T-helper 2 cell treated with Interferon-gamma antibody and Interleukin-4, amounts not matched to agents 100 ng/mL and 5 ng/mL, for 36 hours (primary cell): ENCODE measurements around the gene DNAAF5. TPM values are rescaled to one million over a fixed set of nuclear protein-coding genes. Genes with fewer than 3 reads are reported as not detected.

Experiments used
- intact Hi-C: fragments of 100-400 bp; cut with micrococcal nuclease; formaldehyde crosslinking; loops from one replicate; pipeline ENCODE4 v1.15.1; 2023
- total RNA-seq: library from RNA; stranded (reverse); gene quantifications from 2 replicates; pipeline ENCODE4 v1.2.3, GENCODE V29; 2022

The DNAAF5 gene
- total RNA-seq, 1 donor from 2014 or later: 25.7 TPM

DNA sequence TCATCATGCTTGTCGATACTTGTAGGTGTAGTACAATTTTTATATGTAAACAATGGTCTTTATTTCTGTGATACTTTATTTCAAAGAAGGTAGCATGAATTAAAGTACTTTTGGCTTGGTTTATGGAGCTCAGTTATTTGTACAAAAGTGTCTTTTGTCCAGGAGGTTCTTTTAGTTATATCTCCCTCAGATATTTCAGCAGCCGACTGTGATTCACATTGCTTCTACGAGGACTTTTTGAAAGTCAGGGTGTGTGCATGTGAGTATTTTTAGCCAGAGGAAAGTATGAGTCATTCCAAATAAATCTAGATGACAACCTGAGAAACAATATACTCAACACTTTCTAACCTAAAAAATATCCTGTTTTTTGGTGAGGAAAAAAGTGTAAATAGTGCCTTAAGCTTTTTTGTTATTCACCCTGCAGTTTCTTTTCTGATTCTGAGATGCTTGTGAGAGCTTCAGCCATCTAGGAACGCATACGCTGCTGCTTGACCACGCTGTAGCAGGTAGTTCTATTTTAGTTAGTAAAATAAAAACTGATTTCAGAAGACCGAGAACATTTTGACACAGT is 105.2 kb downstream of the DNAAF5 start:
- intact Hi-C loops: loop anchor here (1.0 kb wide), 2 partner anchors 14 to 42 kb away; no protein-coding TSS in a partner anchor

DNA sequence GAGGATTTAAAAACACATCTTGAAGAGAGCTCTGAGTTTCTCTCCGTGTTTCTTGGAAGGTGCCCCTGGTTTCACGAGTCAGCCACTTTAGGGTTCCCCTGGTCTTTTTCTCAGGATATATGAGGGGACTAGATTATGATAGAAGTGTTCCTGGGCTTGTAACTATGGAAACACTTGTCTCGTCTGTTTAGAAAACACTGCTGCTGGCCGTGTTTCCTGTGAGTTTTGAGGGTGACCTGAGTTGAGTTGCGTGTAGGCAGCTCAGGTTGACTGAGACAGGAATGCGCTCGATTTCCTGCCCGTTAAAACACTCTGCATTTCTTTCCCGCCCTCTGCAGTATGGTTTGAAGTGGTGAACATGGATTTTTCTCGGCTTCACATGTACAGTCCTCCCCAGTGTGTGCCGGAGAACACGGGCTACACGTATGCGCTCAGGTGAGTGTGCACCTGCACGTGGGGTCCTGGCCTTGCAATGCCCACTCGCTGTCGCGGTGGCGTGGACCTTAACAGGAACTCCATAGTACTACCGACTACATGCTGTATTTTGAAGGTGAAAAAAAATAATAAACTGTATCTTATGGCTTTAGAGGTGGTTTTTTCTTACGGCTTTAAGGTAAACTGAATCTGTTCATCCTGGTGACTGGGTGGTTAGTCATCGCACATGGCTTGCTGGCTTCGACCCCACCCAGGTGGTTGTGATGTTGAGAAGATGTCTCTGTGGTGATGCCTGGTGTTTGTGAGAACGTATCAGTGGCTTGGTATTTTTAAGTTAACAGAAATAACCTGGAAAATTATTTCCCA is 105.9 kb downstream of the DNAAF5 start, which contains the start of gene SUN1:
TSS of gene SUN1 (plus strand) at position 310 of the 801 bp plus-strand sequence. CDS start at position 359, 49 bp downstream.
- intact Hi-C loops: no loop called here

DNA sequence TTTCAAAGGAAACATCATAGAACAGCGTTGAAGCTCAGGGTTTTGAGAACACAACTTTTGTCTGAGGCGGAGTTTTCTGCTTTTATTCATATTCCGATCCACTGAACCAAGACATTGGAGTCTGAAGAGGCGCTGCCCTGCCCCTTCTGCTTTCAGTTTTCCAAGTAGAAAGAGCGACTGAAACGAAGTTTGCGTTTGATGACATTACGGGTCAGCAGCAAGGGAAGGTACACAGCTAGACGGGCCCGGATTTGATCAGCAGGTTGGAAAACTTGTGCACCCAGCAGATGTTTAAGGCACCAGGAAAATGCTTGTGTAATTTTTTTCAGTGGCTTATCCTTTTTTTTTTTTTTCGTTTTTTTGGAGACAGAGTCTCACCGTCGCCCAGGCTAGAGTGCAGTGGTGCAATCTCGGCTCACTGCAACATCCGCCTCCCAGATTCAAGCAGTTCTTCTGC is 106.5 kb downstream of the DNAAF5 start:
- intact Hi-C loops: no loop called here

DNA sequence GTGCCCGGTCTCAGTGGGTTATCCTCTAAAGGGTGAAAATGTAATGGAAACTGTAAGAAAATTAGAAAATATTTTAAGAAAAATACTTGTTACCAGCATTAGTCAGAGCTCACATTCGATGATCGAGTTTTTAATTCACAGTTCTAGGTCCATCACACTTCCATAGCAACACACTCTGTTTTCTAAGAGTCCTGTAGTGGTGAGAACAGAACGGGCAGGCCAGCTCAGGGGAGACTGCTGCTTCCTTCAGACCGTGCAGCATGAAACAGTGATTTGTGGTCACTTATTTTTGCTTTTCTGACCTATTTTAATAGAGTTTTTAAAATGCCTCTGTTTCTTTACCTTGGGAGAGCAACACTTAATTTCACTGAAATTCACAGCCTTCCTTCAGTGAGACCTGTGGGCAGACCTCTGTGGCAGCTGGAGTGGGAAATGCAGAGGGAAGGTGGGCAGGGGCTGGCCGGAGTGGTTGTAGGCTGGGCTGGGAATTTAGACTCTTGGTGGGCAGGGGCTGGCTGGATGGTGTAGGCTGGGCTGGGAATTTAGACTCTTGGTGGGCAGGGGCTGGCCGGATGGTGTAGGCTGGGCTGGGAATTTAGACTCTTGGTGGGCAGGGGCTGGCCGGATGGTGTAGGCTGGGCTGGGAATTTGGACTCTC is 107.2 kb downstream of the DNAAF5 start:
- intact Hi-C loops: no loop called here

DNA sequence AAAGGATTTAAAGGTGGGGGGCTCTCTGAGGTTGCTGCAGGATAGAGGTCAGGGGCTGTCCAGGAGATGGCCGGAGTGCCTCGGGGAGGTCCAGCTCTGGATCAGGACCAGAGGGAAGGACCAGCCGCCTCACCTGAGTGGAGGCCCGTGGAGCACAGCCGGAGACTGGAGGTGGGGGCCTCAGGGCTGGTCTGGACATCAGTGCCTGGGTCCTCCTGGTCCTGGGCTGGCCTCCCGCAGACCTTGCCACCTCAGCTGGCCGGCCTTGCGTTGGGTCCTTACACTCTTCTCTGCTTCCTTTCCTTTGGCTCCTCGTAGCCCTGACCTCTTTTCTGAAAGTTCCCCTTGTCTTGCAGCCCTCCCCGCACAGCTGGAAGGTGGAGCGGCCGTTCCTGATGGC is 107.8 kb downstream of the DNAAF5 start:
- intact Hi-C loops: no loop called here

DNA sequence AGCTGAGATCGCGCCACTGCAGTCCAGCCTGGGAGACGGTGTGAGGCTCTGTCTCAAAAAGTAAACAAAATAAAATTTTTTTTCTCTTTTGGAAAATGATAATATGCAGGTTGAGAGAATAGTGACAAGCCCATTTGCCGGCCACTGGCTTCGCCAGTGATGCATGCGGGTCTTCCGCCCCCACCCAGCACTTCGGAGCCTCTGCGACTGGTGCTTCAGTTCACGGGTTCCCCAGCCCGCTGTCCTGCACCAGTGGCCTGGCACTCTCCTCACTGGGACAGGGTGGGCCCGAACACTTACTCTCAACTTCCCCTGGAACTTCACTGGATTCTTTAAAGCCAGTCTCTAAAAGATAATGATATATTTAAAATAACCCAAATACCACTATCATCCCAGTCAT is 108.5 kb downstream of the DNAAF5 start:
- intact Hi-C loops: no loop called here

DNA sequence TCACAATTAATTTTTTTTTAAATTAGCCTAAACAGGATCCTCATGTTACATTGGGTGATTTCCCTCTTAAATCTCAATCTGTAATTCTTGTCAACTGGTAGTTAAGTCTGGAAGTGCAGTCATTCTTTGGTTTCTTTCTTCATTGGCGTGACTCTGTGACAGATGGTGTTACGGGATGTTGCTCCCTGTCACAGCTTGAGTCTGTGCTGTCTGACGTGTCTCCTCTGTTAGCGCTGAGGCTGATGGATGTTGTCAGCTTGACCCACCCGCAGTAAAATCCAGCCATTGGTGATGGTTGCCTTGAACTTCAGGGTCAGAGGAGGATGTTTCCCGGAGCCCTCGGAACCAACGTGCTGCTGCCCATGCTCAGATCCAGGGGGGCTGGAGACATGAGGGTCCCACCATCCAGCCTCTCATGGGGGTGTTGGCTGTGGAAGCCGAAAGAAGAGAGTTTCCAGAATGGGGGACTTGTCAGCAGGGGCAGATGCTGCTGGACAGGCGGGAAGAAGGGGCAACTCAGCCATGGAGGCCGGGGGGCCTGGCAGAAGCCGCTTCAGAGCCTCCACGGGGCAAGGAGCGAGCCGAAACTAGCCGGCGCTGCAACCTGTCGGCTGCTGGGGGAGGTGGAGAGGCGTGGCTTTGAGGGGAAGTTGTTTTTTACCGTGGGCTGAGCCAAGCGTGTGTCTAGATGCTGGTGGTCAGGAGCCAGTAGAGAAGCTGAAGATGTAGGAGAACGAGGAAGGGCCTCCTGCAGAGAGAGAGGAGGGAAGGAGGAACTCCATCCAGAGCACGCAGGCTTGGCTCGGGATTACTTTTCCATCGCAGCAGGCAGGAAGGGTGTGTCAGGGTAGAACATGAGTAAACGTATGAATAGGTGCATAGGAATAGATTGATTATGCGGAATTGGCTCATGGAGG is 109.2 kb downstream of the DNAAF5 start:
- intact Hi-C loops: no loop called here

Other genes starting within 250 kb of the DNAAF5 start
- gene PDGFA, start 206.9 kb upstream of the DNAAF5 start, total RNA-seq: 1.0 and 1.6 TPM in 2 replicates
- gene PRKAR1B, start 582 bp downstream of the DNAAF5 start, total RNA-seq: 32.5 and 32.7 TPM in 2 replicates
- 61.3 and 63.3 TPM in 2 replicates for gene SUN1, start 105.8 kb downstream of the DNAAF5 start, total RNA-seq
- 35.2 and 40.2 TPM in 2 replicates for gene GET4, start 149.9 kb downstream of the DNAAF5 start, total RNA-seq
- 23.7 and 25.0 TPM in 2 replicates for gene ADAP1, start 228.0 kb downstream of the DNAAF5 start, total RNA-seq
- 17.1 and 18.8 TPM in 2 replicates for gene COX19, start 248.8 kb downstream of the DNAAF5 start, total RNA-seq